Stimulated activated CD4-positive, alpha-beta T cell treated with anti-CD3 and anti-CD28 coated beads, Interleukin-12 subunit alpha, Interleukin-12 subunit beta, amount 100 ng/mL, for 48 hours (primary cell): ENCODE measurements around the gene DHDH.
A peak's percentile ranks its signal among the peaks of the same experiment; 100 is the strongest.

Experiments
- DNase-seq, 3 donors: peaks; one replicate each; pipeline ENCODE4 v3.0.0-alpha.2; 2020; ENCODE audit warnings: low read depth in 2 of 3, low spot score in 1 of 3

Gene DHDH

GRCh38 chr19:48966541-48967345 is 33.2 kb downstream of the DHDH start:
- DNase-seq = no peak

DNA sequence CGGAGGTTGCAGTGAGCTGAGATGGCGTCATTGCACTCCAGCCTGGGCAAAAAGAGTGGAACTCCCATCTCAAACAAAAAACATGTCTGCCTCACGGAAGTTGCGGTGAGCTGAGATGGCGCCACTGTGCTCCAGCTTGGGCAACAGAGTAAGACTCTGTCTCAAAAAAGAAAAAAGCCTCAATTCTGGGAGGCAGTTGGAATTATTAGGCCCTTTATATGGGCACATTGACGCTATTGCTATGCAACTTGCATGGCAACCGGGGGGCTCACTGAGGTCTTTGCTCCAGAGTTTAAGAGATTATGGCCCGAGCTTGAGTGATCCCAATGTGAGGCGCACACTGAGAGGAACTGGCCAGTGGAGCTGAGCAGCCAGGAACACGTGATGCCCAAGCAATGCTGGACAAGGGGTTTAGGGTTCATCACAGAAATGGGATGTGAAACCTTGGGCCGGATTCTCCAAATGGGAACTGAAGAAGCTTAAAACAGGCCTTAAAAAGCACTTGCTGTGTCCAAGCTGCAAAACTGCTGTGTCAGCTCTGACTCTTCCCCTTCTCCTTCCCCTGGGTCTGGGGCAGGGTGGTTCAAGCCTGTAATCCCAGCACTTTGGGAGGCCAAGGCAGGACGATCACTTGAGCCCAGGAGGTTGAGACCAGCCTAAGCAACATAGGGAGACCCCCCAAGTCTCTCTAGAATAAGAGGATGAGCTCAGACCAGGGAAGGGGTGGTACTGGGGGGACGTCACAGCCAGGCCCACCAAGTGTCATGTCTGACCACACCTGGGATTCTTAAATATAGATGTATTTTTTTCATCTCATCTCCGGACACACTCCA is 34.1 kb downstream of the DHDH start:
- no peak for DNase-seq

DNA sequence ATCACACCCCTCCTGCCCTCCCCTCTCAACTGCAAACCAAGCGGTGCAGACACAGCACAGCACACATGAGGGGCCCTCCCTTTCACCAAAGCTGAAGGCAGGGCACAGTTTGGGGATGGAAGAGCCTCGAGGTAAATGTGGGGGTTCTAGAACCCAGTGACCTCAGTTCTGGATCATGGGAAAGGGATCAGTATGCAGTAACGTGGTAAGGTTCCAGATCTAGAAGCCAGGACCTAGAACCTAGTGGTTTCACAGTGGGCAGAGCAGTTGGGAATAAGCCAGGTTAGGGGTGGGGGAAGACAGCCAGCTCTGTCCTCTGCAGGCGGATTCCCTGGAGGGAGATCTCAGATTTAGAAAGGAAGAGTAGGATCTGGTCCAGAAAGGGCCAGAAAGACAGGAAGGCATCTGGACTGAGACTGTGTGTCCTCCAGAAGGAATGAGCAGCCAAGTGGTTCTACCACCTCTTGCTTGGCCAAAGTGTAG is 34.7 kb downstream of the DHDH start:
- DNase-seq = no peak

DNA sequence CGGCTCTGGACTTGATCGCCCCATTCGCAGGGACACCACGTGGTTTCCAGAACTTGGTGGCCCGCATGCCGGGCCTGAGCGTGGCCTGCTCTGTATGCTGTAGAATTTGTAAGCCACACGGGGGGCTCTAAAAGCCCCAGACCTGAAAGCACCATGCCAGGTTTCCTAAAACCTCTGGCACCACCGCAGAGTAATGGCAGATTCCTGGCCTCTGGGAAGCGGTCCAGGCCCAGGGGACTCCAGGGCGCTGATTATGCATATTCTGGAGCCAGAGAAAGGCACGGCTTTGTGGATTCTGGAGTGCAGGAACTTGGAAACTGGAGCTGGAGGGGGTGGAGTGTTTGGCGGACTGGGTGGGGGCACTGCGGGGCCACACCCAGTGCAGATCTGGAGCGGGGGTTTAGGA is 35.3 kb downstream of the DHDH start:
- DNase-seq = no peak

- DNase-seq = no peak
Observed at GRCh38 chr19:48969276-48970138, 36.0 kb downstream of the DHDH start.

- DNase-seq = no peak
Observed at GRCh38 chr19:48970139-48970766, 36.8 kb downstream of the DHDH start.

- peak; percentile 63 to 77 (median 75) for DNase-seq
Observed at GRCh38 chr19:48970923-48971395, 37.5 kb downstream of the DHDH start.

GRCh38 chr19:48975947-48976847 is 42.7 kb downstream of the DHDH start:
- no peak for DNase-seq

GRCh38 chr19:48977061-48977460 is 43.6 kb downstream of the DHDH start:
- no peak for DNase-seq

DNA sequence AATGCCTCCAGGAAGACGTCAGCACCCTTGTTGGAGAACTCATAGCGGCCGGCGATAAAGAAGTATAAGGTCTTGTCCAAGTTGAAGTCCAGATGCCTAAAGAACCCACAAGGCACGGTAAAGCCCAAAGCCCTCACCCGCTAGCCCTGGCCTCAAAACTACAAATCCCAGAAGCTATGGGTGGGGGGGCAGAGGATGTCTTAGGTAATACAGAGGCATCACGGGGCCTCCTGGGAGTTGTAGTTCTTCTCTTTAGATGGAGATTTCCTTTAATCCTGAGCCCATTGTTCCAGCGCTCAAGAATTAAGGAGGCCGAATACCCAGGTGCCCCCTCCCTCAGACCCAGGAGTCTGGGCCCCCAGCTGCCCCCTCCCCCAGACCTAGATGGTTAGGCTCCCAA is 48.8 kb downstream of the DHDH start:
- no peak for DNase-seq

DNA sequence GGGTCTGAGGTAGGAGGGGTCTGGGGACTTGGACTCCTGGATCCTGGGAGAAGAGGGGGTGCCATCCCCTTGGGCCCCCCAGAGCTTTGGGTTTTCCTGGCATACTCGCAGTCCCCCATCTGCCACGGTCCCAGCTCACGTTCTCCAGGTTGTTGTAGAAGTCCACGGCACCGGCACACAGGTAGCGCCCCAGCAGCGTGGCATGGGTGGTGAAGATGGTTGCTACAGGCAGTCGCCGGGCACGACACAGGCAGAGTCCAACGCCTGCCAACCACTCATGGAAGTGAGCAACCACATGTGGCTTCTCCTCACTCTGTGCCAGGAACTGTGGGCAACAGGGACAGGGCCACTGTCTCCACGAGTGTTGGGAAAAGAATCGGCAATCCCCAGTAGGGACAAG is 52.2 kb downstream of the DHDH start:
- no peak for DNase-seq

- no peak for DNase-seq
Observed at GRCh38 chr19:48986211-48986610, 52.7 kb downstream of the DHDH start.

- DNase-seq = no peak
Observed at GRCh38 chr19:48987323-48987722, 53.8 kb downstream of the DHDH start.

GRCh38 chr19:48988286-48988685 is 54.8 kb downstream of the DHDH start:
- DNase-seq = no peak

- no peak for DNase-seq
Observed at GRCh38 chr19:48988860-48989259, 55.4 kb downstream of the DHDH start.

GRCh38 chr19:48989701-48990291 is 56.3 kb downstream of the DHDH start:
- no peak for DNase-seq

DNA sequence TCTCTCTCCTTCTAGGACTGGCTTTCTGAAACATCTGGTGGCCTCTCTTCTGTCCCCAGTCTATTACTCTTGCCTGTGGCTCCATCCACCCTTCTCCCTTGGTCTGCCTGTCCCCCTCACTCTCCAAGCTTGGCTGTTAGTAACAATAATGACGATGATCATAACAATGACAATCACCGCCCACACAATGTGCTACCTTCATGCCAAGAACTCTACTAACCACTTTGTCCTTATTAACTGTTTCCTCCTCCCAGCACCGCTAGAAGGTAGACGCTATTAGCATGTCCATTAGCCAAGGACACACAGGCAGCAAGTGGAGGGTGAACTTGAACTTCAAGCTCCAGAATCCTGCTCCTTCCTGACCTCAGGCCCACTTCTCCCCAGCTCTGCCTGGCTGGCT is 56.9 kb downstream of the DHDH start:
- no peak for DNase-seq

- no peak for DNase-seq
Observed at GRCh38 chr19:48991011-48991609, 57.6 kb downstream of the DHDH start.
